ENCODE data around the gene FAM177B.

The FAM177B gene

GRCh38 chr1:222736972-222737371, at the start of gene FAM177B:
Gene FAM177B (plus strand): TSS chr1:222737202. CDS start chr1:222746546, 9,344 bp downstream.
- Histone ChIP-seq H3K4me1 (ENCODE audit: control insufficient read depth, insufficient read depth, low read length) (peaks cover 13% of the 10 kb centered on the region), H3K4me3 (ENCODE audit: low read length) (peak within 1 kb of the TSS; percentile 85), H3K9ac (ENCODE audit: low read length) (peak within 1 kb of the TSS; percentile 89), H3K36me3 (ENCODE audit: control insufficient read depth, insufficient read depth, low read length) (no peaks in the 10 kb centered on the region), H3K9me3 (ENCODE audit: control insufficient read depth, low read length) (no peaks in the 10 kb centered on the region), H3K27me3 (ENCODE audit: control insufficient read depth, insufficient read depth, low read length) (no peaks in the 10 kb centered on the region)

DNA sequence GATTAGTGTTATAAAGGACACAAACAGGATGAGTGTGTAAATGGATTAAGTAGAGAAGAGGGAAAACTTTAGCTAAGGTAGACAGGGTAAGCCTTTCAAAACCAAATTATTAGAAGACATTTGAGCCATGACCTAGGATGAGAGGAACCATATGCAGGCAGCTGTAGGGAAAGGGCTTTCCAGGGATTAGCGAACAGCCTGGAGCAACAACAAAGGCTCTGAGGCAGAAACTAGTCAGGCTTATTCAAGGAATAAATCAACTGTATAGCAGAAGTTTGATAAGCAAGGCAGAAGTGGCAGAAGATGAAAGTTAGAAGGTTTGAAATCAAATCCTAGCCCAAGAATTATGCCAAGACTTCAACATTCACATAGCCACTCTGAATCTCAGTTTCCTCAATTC, 46.0 kb upstream of the FAM177B start:
- H3K4me3 ChIP-seq (ENCODE audit: low read length) = no peak overlapping the region
- H3K9ac ChIP-seq (ENCODE audit: low read length) = no peak overlapping the region
- H3K4me1 ChIP-seq (ENCODE audit: control insufficient read depth, insufficient read depth, low read length) = no peaks in the 10 kb centered on the region
- H3K9me3 ChIP-seq (ENCODE audit: control insufficient read depth, low read length) = no peaks in the 10 kb centered on the region
- no peaks in the 10 kb centered on the region for H3K36me3 ChIP-seq (ENCODE audit: control insufficient read depth, insufficient read depth, low read length)
- H3K27me3 ChIP-seq (ENCODE audit: control insufficient read depth, insufficient read depth, low read length) = no peaks in the 10 kb centered on the region

DNA sequence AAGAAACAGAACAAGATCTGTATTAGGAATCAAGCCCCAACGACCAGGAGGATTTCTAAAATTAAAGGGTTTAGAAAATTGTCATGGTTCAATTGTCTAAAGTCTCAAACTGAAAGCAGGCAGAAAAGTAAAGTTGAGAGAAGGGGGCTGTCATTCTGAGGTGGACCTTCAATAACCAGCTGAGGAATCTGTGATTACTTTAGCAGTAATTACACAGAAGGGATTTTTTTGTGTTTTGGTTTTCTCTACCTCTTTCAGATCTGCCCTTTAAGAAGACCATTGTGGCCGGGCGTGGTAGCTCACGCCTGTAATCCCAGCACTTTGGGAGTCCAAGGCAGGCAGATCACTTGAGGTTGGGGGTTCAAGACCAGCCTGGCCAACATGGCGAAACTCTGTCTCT, 42.1 kb upstream of the FAM177B start:
- Histone ChIP-seq H3K9me3 (ENCODE audit: control insufficient read depth, low read length) (no peaks in the 10 kb centered on the region), H3K4me1 (ENCODE audit: control insufficient read depth, insufficient read depth, low read length) (no peaks in the 10 kb centered on the region), H3K27me3 (ENCODE audit: control insufficient read depth, insufficient read depth, low read length) (no peaks in the 10 kb centered on the region), H3K4me3 (ENCODE audit: low read length) (no peak overlapping the region), H3K9ac (ENCODE audit: low read length) (no peak overlapping the region), H3K36me3 (ENCODE audit: control insufficient read depth, insufficient read depth, low read length) (no peaks in the 10 kb centered on the region)

DNA sequence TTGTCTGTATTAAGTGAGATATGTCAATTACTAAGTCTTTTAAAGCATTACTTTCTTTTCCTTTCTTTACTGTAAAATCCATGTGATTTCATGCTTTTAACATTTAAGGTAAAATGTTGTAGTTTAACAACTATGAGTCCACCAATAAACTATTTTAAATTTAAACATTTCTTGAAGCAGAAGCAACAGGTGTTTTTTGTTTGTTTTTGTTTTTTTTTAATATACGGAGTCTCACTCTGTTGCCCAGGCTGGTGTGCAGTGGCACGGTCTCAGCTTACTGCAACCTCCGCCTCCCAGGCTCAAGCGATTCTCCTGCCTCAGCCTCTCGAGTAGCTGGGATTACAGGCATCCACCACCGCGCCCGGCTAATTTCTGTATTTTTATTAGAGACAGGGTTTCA, 40.3 kb upstream of the FAM177B start:
- no peak overlapping the region for H3K4me3 ChIP-seq (ENCODE audit: low read length)
- no peak overlapping the region for H3K9ac ChIP-seq (ENCODE audit: low read length)
- H3K27me3 ChIP-seq (ENCODE audit: control insufficient read depth, insufficient read depth, low read length) = no peaks in the 10 kb centered on the region
- no peaks in the 10 kb centered on the region for H3K9me3 ChIP-seq (ENCODE audit: control insufficient read depth, low read length)
- H3K36me3 ChIP-seq (ENCODE audit: control insufficient read depth, insufficient read depth, low read length) = no peaks in the 10 kb centered on the region
- no peaks in the 10 kb centered on the region for H3K4me1 ChIP-seq (ENCODE audit: control insufficient read depth, insufficient read depth, low read length)

GRCh38 chr1:222697203-222697602, 39.8 kb upstream of the FAM177B start:
- no peaks in the 10 kb centered on the region for H3K36me3 ChIP-seq (ENCODE audit: control insufficient read depth, insufficient read depth, low read length)

DNA sequence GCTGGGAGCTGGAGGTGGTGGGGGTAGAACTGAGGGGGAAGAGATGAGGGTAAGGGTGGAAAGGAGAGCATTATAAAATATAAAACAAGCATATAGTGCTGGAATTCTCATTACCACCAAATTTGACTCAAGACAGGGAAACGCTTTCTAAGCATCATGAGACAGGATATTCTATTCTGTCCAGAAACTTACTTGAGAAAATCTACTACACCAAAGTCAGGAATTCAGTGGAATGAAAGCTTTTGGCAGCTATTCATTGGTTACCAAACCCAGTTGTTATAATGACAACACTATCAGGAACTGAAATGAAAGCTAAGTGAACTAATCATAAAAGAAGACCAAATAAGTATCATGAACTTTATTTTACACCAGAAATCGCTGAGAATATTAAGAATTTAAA, 39.2 kb upstream of the FAM177B start:
- Histone ChIP-seq H3K4me1 (ENCODE audit: control insufficient read depth, insufficient read depth, low read length) (no peaks in the 10 kb centered on the region), H3K27me3 (ENCODE audit: control insufficient read depth, insufficient read depth, low read length) (no peaks in the 10 kb centered on the region), H3K9ac (ENCODE audit: low read length) (no peak overlapping the region), H3K36me3 (ENCODE audit: control insufficient read depth, insufficient read depth, low read length) (no peaks in the 10 kb centered on the region), H3K9me3 (ENCODE audit: control insufficient read depth, low read length) (no peaks in the 10 kb centered on the region), H3K4me3 (ENCODE audit: low read length) (no peak overlapping the region)

More at GRCh38 chr1:222697203-222697602, 39.8 kb upstream of the FAM177B start:
- Histone ChIP-seq H3K9ac (ENCODE audit: low read length) (no peak overlapping the region), H3K9me3 (ENCODE audit: control insufficient read depth, low read length) (no peaks in the 10 kb centered on the region), H3K4me3 (ENCODE audit: low read length) (no peak overlapping the region), H3K4me1 (ENCODE audit: control insufficient read depth, insufficient read depth, low read length) (no peaks in the 10 kb centered on the region), H3K27me3 (ENCODE audit: control insufficient read depth, insufficient read depth, low read length) (no peaks in the 10 kb centered on the region)

DNA sequence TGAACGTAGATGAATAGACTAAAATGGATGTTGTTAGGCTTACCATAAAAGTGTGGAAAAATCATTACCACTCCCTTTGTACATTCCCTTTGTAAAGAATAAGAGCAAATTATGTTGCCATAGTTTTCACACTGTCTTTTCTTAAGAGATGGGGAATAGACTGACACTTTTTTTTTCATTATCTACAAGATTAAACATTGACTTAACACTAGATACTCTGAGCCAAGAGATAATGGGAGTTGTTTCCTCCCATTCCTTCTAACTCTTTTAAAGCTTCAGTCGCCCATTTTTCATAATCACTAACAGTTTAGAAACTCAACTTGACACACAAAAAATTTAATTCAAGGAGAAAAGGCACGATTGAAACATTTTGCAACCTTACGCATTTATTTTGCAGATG, 34.8 kb upstream of the FAM177B start:
- Histone ChIP-seq H3K4me1 (ENCODE audit: control insufficient read depth, insufficient read depth, low read length) (no peaks in the 10 kb centered on the region), H3K9ac (ENCODE audit: low read length) (no peak overlapping the region), H3K27me3 (ENCODE audit: control insufficient read depth, insufficient read depth, low read length) (no peaks in the 10 kb centered on the region), H3K4me3 (ENCODE audit: low read length) (no peak overlapping the region), H3K36me3 (ENCODE audit: control insufficient read depth, insufficient read depth, low read length) (no peaks in the 10 kb centered on the region), H3K9me3 (ENCODE audit: control insufficient read depth, low read length) (no peaks in the 10 kb centered on the region)

DNA sequence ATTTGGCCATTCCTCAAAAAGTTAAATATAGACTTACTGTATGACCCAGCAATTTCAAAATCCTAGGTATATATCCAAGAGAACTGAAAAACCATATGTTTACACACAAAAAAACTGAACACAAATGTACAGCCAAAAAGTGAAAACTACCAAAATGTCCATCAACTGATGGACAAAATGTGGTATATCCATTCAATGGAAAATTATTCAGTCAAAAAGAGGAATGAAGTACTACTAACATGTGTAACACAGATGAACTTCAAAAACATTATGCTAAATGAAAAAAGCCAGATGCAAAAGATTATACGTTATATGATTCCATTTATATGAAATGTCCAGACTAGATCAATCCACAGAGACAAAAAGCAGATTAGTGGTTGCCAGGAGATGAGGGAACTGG, 32.7 kb upstream of the FAM177B start:
- no peak overlapping the region for H3K9ac ChIP-seq (ENCODE audit: low read length)
- no peaks in the 10 kb centered on the region for H3K27me3 ChIP-seq (ENCODE audit: control insufficient read depth, insufficient read depth, low read length)
- no peak overlapping the region for H3K4me3 ChIP-seq (ENCODE audit: low read length)
- no peaks in the 10 kb centered on the region for H3K36me3 ChIP-seq (ENCODE audit: control insufficient read depth, insufficient read depth, low read length)
- H3K9me3 ChIP-seq (ENCODE audit: control insufficient read depth, low read length) = no peaks in the 10 kb centered on the region
- H3K4me1 ChIP-seq (ENCODE audit: control insufficient read depth, insufficient read depth, low read length) = no peaks in the 10 kb centered on the region

- no peaks in the 10 kb centered on the region for H3K36me3 ChIP-seq (ENCODE audit: control insufficient read depth, insufficient read depth, low read length)
- peaks cover 14% of the 10 kb centered on the region for H3K4me1 ChIP-seq (ENCODE audit: control insufficient read depth, insufficient read depth, low read length)
- H3K27me3 ChIP-seq (ENCODE audit: control insufficient read depth, insufficient read depth, low read length) = no peaks in the 10 kb centered on the region
- H3K9me3 ChIP-seq (ENCODE audit: control insufficient read depth, low read length) = no peaks in the 10 kb centered on the region
- no peak overlapping the region for H3K9ac ChIP-seq (ENCODE audit: low read length)
- no peak overlapping the region for H3K4me3 ChIP-seq (ENCODE audit: low read length)
Measured at GRCh38 chr1:222706815-222707214, 30.2 kb upstream of the FAM177B start.

DNA sequence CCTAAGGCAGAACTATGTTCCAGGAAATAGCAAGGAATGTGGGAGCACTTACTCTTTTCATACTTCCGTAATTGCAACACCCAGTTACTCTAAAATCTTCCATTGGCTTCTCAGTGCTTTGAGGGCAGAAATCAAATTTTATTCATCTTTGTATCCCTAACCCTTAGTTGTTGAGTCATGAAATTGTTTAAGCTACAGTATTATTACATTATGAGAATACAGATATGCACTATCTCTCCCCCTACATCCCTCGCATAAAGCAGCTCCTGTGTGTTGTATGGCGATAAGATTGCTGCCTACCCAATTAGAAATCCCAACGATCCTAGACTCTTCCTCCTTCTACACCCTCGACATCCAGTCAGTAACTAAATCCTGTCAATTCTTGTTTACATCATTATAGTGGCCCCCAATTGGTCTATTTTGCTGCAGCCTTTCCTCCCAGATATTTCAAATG, 27.3 kb upstream of the FAM177B start:
- no peaks in the 10 kb centered on the region for H3K27me3 ChIP-seq (ENCODE audit: control insufficient read depth, insufficient read depth, low read length)
- no peaks in the 10 kb centered on the region for H3K36me3 ChIP-seq (ENCODE audit: control insufficient read depth, insufficient read depth, low read length)
- H3K9me3 ChIP-seq (ENCODE audit: control insufficient read depth, low read length) = no peaks in the 10 kb centered on the region
- H3K4me1 ChIP-seq (ENCODE audit: control insufficient read depth, insufficient read depth, low read length) = peaks cover 14% of the 10 kb centered on the region
- H3K9ac ChIP-seq (ENCODE audit: low read length) = no peak overlapping the region
- H3K4me3 ChIP-seq (ENCODE audit: low read length) = no peak overlapping the region

DNA sequence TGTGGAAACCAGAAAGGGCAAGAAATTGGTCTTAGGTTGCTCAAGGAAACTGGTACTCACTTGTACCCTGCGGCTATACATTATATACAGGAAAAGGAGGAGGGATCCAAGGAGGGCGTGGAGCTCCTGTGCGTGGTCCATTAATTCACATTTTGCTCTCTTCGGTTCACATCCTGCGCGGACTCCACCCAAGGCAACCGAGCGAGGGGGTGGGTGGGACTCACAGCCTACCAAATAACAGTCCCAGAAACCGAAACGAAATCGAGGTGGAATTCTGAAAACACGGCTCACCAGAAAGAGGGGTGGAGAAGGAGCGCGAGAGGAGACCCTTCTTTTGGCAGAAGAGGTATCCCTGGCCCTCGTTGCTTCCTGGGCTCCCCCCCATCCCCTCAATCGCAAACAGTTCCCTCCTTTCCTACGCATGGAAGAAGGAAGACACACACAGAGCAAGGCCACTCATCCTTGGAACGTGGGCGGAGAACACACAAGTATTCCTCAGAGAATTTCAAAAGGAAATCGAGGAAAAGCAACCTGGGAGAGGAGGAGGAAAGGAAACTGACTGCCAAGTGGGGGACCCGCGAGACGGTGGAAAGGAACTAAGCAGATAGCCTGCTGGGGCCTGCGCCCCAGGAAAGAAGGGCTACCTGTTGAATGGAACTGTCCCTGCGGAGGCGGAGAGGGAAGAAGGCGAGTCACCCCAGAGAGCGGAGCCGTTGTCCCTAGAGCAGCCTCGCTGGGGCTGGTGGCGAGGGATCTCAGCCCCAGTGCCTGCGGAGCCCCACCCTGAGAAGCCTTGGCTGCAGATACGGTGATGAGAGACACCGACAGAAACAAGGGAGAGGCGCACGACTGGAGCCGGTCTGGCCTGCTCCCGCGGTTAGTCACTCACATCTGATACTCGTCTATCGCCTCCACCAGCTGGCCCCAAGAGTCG, 25.4 kb upstream of the FAM177B start:
- peaks cover 14% of the 10 kb centered on the region for H3K4me1 ChIP-seq (ENCODE audit: control insufficient read depth, insufficient read depth, low read length)
- H3K36me3 ChIP-seq (ENCODE audit: control insufficient read depth, insufficient read depth, low read length) = no peaks in the 10 kb centered on the region
- no peaks in the 10 kb centered on the region for H3K27me3 ChIP-seq (ENCODE audit: control insufficient read depth, insufficient read depth, low read length)
- no peaks in the 10 kb centered on the region for H3K9me3 ChIP-seq (ENCODE audit: control insufficient read depth, low read length)
- peak overlapping the region; percentile 54 for H3K9ac ChIP-seq (ENCODE audit: low read length)
- peak overlapping the region; percentile 32 for H3K4me3 ChIP-seq (ENCODE audit: low read length)

GRCh38 chr1:222712253-222713090, 24.5 kb upstream of the FAM177B start, which contains the start of the genes AIDA and BROX:
Gene AIDA (minus strand): TSS chr1:222712491. CDS start chr1:222712317, 174 bp downstream.
Gene BROX (plus strand): TSS chr1:222712564. CDS start chr1:222715700, 3,136 bp downstream.
- no peaks in the 10 kb centered on the region for H3K36me3 ChIP-seq (ENCODE audit: control insufficient read depth, insufficient read depth, low read length)
- no peaks in the 10 kb centered on the region for H3K9me3 ChIP-seq (ENCODE audit: control insufficient read depth, low read length)
- peaks cover 14% of the 10 kb centered on the region for H3K4me1 ChIP-seq (ENCODE audit: control insufficient read depth, insufficient read depth, low read length)
- no peaks in the 10 kb centered on the region for H3K27me3 ChIP-seq (ENCODE audit: control insufficient read depth, insufficient read depth, low read length)
- peak within 1 kb of the TSS; percentile 93 for H3K9ac ChIP-seq (ENCODE audit: low read length)
- peak within 1 kb of the TSS; percentile 81 for H3K4me3 ChIP-seq (ENCODE audit: low read length)
